Suppressor macrophage treated with lipopolysaccharide for 1 hour (primary cell): ENCODE data around the gene KIF26A.
"Not testable (repeated sequence)": the region's sequence is repeated elsewhere in the genome, so short reads cannot be mapped to it uniquely, and the experiment has no call there.

Experiments
- DNase-seq, 3 donors: peaks; one replicate each; pipeline ENCODE4 v3.0.0-alpha.2; 2020 to 2022

KIF26A gene

GRCh38 chr14:104195361-104195760 lies 57.0 kb downstream of the KIF26A start:
- DNase-seq, result no peak

GRCh38 chr14:104195878-104196277 lies 57.5 kb downstream of the KIF26A start:
- DNase-seq, result no peak

GRCh38 chr14:104196461-104197140 lies 58.2 kb downstream of the KIF26A start:
- peak in 2 of 3 donors; percentile 19 for DNase-seq

GRCh38 chr14:104197449-104198247 lies 59.3 kb downstream of the KIF26A start:
- no peak for DNase-seq

GRCh38 chr14:104199266-104199895 lies 61.0 kb downstream of the KIF26A start:
- no peak for DNase-seq

- no peak for DNase-seq
These were observed 61.7 kb downstream of the KIF26A start for GRCh38 chr14:104200106-104200505.

- no peak for DNase-seq
These were observed 62.2 kb downstream of the KIF26A start for GRCh38 chr14:104200591-104200990.

- no peak for DNase-seq
These were observed 62.7 kb downstream of the KIF26A start for GRCh38 chr14:104201063-104201462.

- no peak for DNase-seq
These were observed 63.1 kb downstream of the KIF26A start for GRCh38 chr14:104201496-104201895.

GRCh38 chr14:104202259-104203070 lies 64.1 kb downstream of the KIF26A start:
- DNase-seq, result no peak

- no peak for DNase-seq
These were observed 64.7 kb downstream of the KIF26A start for GRCh38 chr14:104203071-104203425.

GRCh38 chr14:104204660-104205149 lies 66.3 kb downstream of the KIF26A start:
- DNase-seq, result no peak

GRCh38 chr14:104205781-104206180 lies 67.4 kb downstream of the KIF26A start:
- DNase-seq, result no peak

GRCh38 chr14:104206281-104206904 lies 68.0 kb downstream of the KIF26A start:
- no peak for DNase-seq

- DNase-seq, result no peak
These were observed 69.0 kb downstream of the KIF26A start for GRCh38 chr14:104207142-104208014.

- DNase-seq, result not testable (repeated sequence)
These were observed 69.6 kb downstream of the KIF26A start for GRCh38 chr14:104208015-104208295.

GRCh38 chr14:104208331-104208730 lies 69.9 kb downstream of the KIF26A start:
- DNase-seq, result not testable (repeated sequence)

- not testable (repeated sequence) for DNase-seq
These were observed 70.7 kb downstream of the KIF26A start for GRCh38 chr14:104209071-104209470.

GRCh38 chr14:104209985-104210816 lies 71.8 kb downstream of the KIF26A start:
- DNase-seq, result no peak

- no peak for DNase-seq
These were observed 72.4 kb downstream of the KIF26A start for GRCh38 chr14:104210817-104211195.

- DNase-seq, result no peak
These were observed 72.8 kb downstream of the KIF26A start for GRCh38 chr14:104211215-104211614.
